ENCODE measurements around the gene CORO2B. TPM values are rescaled to one million over a fixed set of nuclear protein-coding genes. Genes with fewer than 3 reads are reported as not detected.
A peak's percentile ranks its signal among the peaks of the same experiment; 100 is the strongest.

CORO2B gene
- total RNA-seq, 1 donor from 2014 or later = 1.0 TPM

- no peak overlapping the region for H3K9ac ChIP-seq (ENCODE audit: low read depth in 1 of 3, low read length in 3 of 3)
- H3K27ac ChIP-seq (ENCODE audit: low read depth, low read length) = no peak overlapping the region
- no peak overlapping the region for H3K4me3 ChIP-seq (ENCODE audit: low read length in 3 of 3)
- H3K4me1 ChIP-seq (ENCODE audit: control insufficient read depth in 3 of 3, insufficient read depth in 3 of 3, low read length in 3 of 3) = peaks cover 12 to 35% (median 19%) of the 10 kb centered on the region in 3 donors
- H3K9me3 ChIP-seq (ENCODE audit: control insufficient read depth in 3 of 3, low read length in 3 of 3) = no peaks in the 10 kb centered on the region
- no peaks in the 10 kb centered on the region for H3K36me3 ChIP-seq (ENCODE audit: control insufficient read depth in 3 of 3, insufficient read depth in 3 of 3, low read length in 3 of 3)
- peaks cover 0 to 5% (median 0%) of the 10 kb centered on the region in 3 donors for H3K27me3 ChIP-seq (ENCODE audit: control insufficient read depth in 3 of 3, insufficient read depth in 3 of 3, low read length in 3 of 3)
These were observed 16.4 kb downstream of the CORO2B start for GRCh38 chr15:68595260-68595564.

- Histone ChIP-seq H3K4me1 (ENCODE audit: control insufficient read depth in 3 of 3, insufficient read depth in 3 of 3, low read length in 3 of 3) (peaks cover 12 to 39% (median 19%) of the 10 kb centered on the region in 3 donors), H3K27ac (ENCODE audit: low read depth, low read length) (no peak overlapping the region), H3K27me3 (ENCODE audit: control insufficient read depth in 3 of 3, insufficient read depth in 3 of 3, low read length in 3 of 3) (peaks cover 0 to 5% (median 0%) of the 10 kb centered on the region in 3 donors), H3K36me3 (ENCODE audit: control insufficient read depth in 3 of 3, insufficient read depth in 3 of 3, low read length in 3 of 3) (no peaks in the 10 kb centered on the region), H3K9me3 (ENCODE audit: control insufficient read depth in 3 of 3, low read length in 3 of 3) (no peaks in the 10 kb centered on the region), H3K9ac (ENCODE audit: low read depth in 1 of 3, low read length in 3 of 3) (no peak overlapping the region), H3K4me3 (ENCODE audit: low read length in 3 of 3) (no peak overlapping the region)
These were observed 17.0 kb downstream of the CORO2B start for GRCh38 chr15:68595761-68596160.

- Histone ChIP-seq H3K9ac (ENCODE audit: low read depth in 1 of 3, low read length in 3 of 3) (no peak overlapping the region), H3K4me1 (ENCODE audit: control insufficient read depth in 3 of 3, insufficient read depth in 3 of 3, low read length in 3 of 3) (peaks cover 20 to 44% (median 26%) of the 10 kb centered on the region in 3 donors), H3K27ac (ENCODE audit: low read depth, low read length) (no peak overlapping the region), H3K36me3 (ENCODE audit: control insufficient read depth in 3 of 3, insufficient read depth in 3 of 3, low read length in 3 of 3) (no peaks in the 10 kb centered on the region), H3K27me3 (ENCODE audit: control insufficient read depth in 3 of 3, insufficient read depth in 3 of 3, low read length in 3 of 3) (no peaks in the 10 kb centered on the region), H3K9me3 (ENCODE audit: control insufficient read depth in 3 of 3, low read length in 3 of 3) (no peaks in the 10 kb centered on the region), H3K4me3 (ENCODE audit: low read length in 3 of 3) (no peak overlapping the region)
These were observed 17.9 kb downstream of the CORO2B start for GRCh38 chr15:68596691-68597090.

GRCh38 chr15:68597581-68597980, 18.8 kb downstream of the CORO2B start:
- H3K4me1 ChIP-seq (ENCODE audit: control insufficient read depth in 3 of 3, insufficient read depth in 3 of 3, low read length in 3 of 3) = peaks cover 20 to 47% (median 26%) of the 10 kb centered on the region in 3 donors

GRCh38 chr15:68598171-68599152, 19.7 kb downstream of the CORO2B start:
- H3K4me3 ChIP-seq (ENCODE audit: low read length in 3 of 3) = peak overlapping the region in 1 of 3 donors; percentile 13
- no peaks in the 10 kb centered on the region for H3K36me3 ChIP-seq (ENCODE audit: control insufficient read depth in 3 of 3, insufficient read depth in 3 of 3, low read length in 3 of 3)
- H3K9ac ChIP-seq (ENCODE audit: low read depth in 1 of 3, low read length in 3 of 3) = no peak overlapping the region
- peak overlapping the region; percentile 61 for H3K27ac ChIP-seq (ENCODE audit: low read depth, low read length)
- no peaks in the 10 kb centered on the region for H3K9me3 ChIP-seq (ENCODE audit: control insufficient read depth in 3 of 3, low read length in 3 of 3)
- H3K27me3 ChIP-seq (ENCODE audit: control insufficient read depth in 3 of 3, insufficient read depth in 3 of 3, low read length in 3 of 3) = no peaks in the 10 kb centered on the region
- peaks cover 20 to 44% (median 26%) of the 10 kb centered on the region in 3 donors for H3K4me1 ChIP-seq (ENCODE audit: control insufficient read depth in 3 of 3, insufficient read depth in 3 of 3, low read length in 3 of 3)

More at GRCh38 chr15:68597581-68597980, 18.8 kb downstream of the CORO2B start:
- H3K27ac ChIP-seq (ENCODE audit: low read depth, low read length) = peak overlapping the region; percentile 61
- no peak overlapping the region for H3K4me3 ChIP-seq (ENCODE audit: low read length in 3 of 3)
- no peaks in the 10 kb centered on the region for H3K27me3 ChIP-seq (ENCODE audit: control insufficient read depth in 3 of 3, insufficient read depth in 3 of 3, low read length in 3 of 3)
- peak overlapping the region in 1 of 3 donors; percentile 20 for H3K9ac ChIP-seq (ENCODE audit: low read depth in 1 of 3, low read length in 3 of 3)
- H3K9me3 ChIP-seq (ENCODE audit: control insufficient read depth in 3 of 3, low read length in 3 of 3) = no peaks in the 10 kb centered on the region
- no peaks in the 10 kb centered on the region for H3K36me3 ChIP-seq (ENCODE audit: control insufficient read depth in 3 of 3, insufficient read depth in 3 of 3, low read length in 3 of 3)

- Histone ChIP-seq H3K9ac (ENCODE audit: low read depth in 1 of 3, low read length in 3 of 3) (no peak overlapping the region), H3K27ac (ENCODE audit: low read depth, low read length) (peak overlapping the region; percentile 61)
These were observed 20.4 kb downstream of the CORO2B start for GRCh38 chr15:68599153-68599545.

GRCh38 chr15:68599560-68600071, 20.8 kb downstream of the CORO2B start:
- Histone ChIP-seq H3K27ac (ENCODE audit: low read depth, low read length) (peak overlapping the region; percentile 61), H3K4me1 (ENCODE audit: control insufficient read depth in 3 of 3, insufficient read depth in 3 of 3, low read length in 3 of 3) (peaks cover 20 to 42% (median 26%) of the 10 kb centered on the region in 3 donors), H3K36me3 (ENCODE audit: control insufficient read depth in 3 of 3, insufficient read depth in 3 of 3, low read length in 3 of 3) (no peaks in the 10 kb centered on the region), H3K27me3 (ENCODE audit: control insufficient read depth in 3 of 3, insufficient read depth in 3 of 3, low read length in 3 of 3) (no peaks in the 10 kb centered on the region), H3K9ac (ENCODE audit: low read depth in 1 of 3, low read length in 3 of 3) (no peak overlapping the region), H3K4me3 (ENCODE audit: low read length in 3 of 3) (no peak overlapping the region), H3K9me3 (ENCODE audit: control insufficient read depth in 3 of 3, low read length in 3 of 3) (no peaks in the 10 kb centered on the region)

More at GRCh38 chr15:68599153-68599545, 20.4 kb downstream of the CORO2B start:
- Histone ChIP-seq H3K9me3 (ENCODE audit: control insufficient read depth in 3 of 3, low read length in 3 of 3) (no peaks in the 10 kb centered on the region), H3K27me3 (ENCODE audit: control insufficient read depth in 3 of 3, insufficient read depth in 3 of 3, low read length in 3 of 3) (no peaks in the 10 kb centered on the region), H3K4me3 (ENCODE audit: low read length in 3 of 3) (no peak overlapping the region), H3K36me3 (ENCODE audit: control insufficient read depth in 3 of 3, insufficient read depth in 3 of 3, low read length in 3 of 3) (no peaks in the 10 kb centered on the region), H3K4me1 (ENCODE audit: control insufficient read depth in 3 of 3, insufficient read depth in 3 of 3, low read length in 3 of 3) (peaks cover 20 to 44% (median 26%) of the 10 kb centered on the region in 3 donors)

GRCh38 chr15:68601206-68602197, 22.7 kb downstream of the CORO2B start:
- Histone ChIP-seq H3K9ac (ENCODE audit: low read depth in 1 of 3, low read length in 3 of 3) (no peak overlapping the region), H3K9me3 (ENCODE audit: control insufficient read depth in 3 of 3, low read length in 3 of 3) (no peaks in the 10 kb centered on the region), H3K36me3 (ENCODE audit: control insufficient read depth in 3 of 3, insufficient read depth in 3 of 3, low read length in 3 of 3) (no peaks in the 10 kb centered on the region), H3K4me3 (ENCODE audit: low read length in 3 of 3) (no peak overlapping the region), H3K4me1 (ENCODE audit: control insufficient read depth in 3 of 3, insufficient read depth in 3 of 3, low read length in 3 of 3) (peaks cover 20 to 39% (median 31%) of the 10 kb centered on the region in 3 donors), H3K27ac (ENCODE audit: low read depth, low read length) (no peak overlapping the region), H3K27me3 (ENCODE audit: control insufficient read depth in 3 of 3, insufficient read depth in 3 of 3, low read length in 3 of 3) (no peaks in the 10 kb centered on the region)

- Histone ChIP-seq H3K4me3 (ENCODE audit: low read length in 3 of 3) (no peak overlapping the region), H3K9me3 (ENCODE audit: control insufficient read depth in 3 of 3, low read length in 3 of 3) (no peaks in the 10 kb centered on the region), H3K9ac (ENCODE audit: low read depth in 1 of 3, low read length in 3 of 3) (no peak overlapping the region), H3K36me3 (ENCODE audit: control insufficient read depth in 3 of 3, insufficient read depth in 3 of 3, low read length in 3 of 3) (no peaks in the 10 kb centered on the region), H3K27me3 (ENCODE audit: control insufficient read depth in 3 of 3, insufficient read depth in 3 of 3, low read length in 3 of 3) (no peaks in the 10 kb centered on the region), H3K27ac (ENCODE audit: low read depth, low read length) (no peak overlapping the region), H3K4me1 (ENCODE audit: control insufficient read depth in 3 of 3, insufficient read depth in 3 of 3, low read length in 3 of 3) (peaks cover 20 to 39% (median 27%) of the 10 kb centered on the region in 3 donors)
These were observed 23.8 kb downstream of the CORO2B start for GRCh38 chr15:68602459-68603215.
